ENCODE data around the gene PSMB7.
A peak's percentile ranks its signal among the peaks of the same experiment; 100 is the strongest.

PSMB7 gene

GRCh38 chr9:124415102-124415851, at the start of gene PSMB7:
Gene PSMB7, minus strand, starts transcription at chr9:124415442. Its CDS starts 17 bp downstream, at chr9:124415425.
- peak; percentile 94 for DNase-seq (ENCODE audit: low read depth)

- no peak for DNase-seq (ENCODE audit: low read depth)
Measured at GRCh38 chr9:124462739-124463138, 47.5 kb upstream of the PSMB7 start.

GRCh38 chr9:124458441-124458840, 43.2 kb upstream of the PSMB7 start:
- no peak for DNase-seq (ENCODE audit: low read depth)

GRCh38 chr9:124457887-124458431, 42.7 kb upstream of the PSMB7 start:
- no peak for DNase-seq (ENCODE audit: low read depth)

GRCh38 chr9:124457079-124457886, 42.0 kb upstream of the PSMB7 start:
- no peak for DNase-seq (ENCODE audit: low read depth)

GRCh38 chr9:124456341-124457078, 41.3 kb upstream of the PSMB7 start:
- no peak for DNase-seq (ENCODE audit: low read depth)

- DNase-seq (ENCODE audit: low read depth) = no peak
Measured at GRCh38 chr9:124455820-124456219, 40.6 kb upstream of the PSMB7 start.

GRCh38 chr9:124454791-124455443, 39.7 kb upstream of the PSMB7 start:
- DNase-seq (ENCODE audit: low read depth) = no peak

- DNase-seq (ENCODE audit: low read depth) = no peak
Measured at GRCh38 chr9:124454296-124454695, 39.1 kb upstream of the PSMB7 start.

GRCh38 chr9:124453586-124454191, 38.4 kb upstream of the PSMB7 start:
- peak; percentile 66 for DNase-seq (ENCODE audit: low read depth)

GRCh38 chr9:124452841-124453585, 37.8 kb upstream of the PSMB7 start:
- DNase-seq (ENCODE audit: low read depth) = no peak

- no peak for DNase-seq (ENCODE audit: low read depth)
Measured at GRCh38 chr9:124452326-124452725, 37.1 kb upstream of the PSMB7 start.

- DNase-seq (ENCODE audit: low read depth) = no peak
Measured at GRCh38 chr9:124450931-124451661, 35.9 kb upstream of the PSMB7 start.

- DNase-seq (ENCODE audit: low read depth) = no peak
Measured at GRCh38 chr9:124450241-124450924, 35.1 kb upstream of the PSMB7 start, which contains the start of gene ADGRD2. Gene ADGRD2, plus strand, starts transcription at chr9:124450451. Its CDS starts 1,216 bp downstream, at chr9:124451667.

GRCh38 chr9:124449381-124450151, 34.3 kb upstream of the PSMB7 start:
- DNase-seq (ENCODE audit: low read depth) = no peak

- no peak for DNase-seq (ENCODE audit: low read depth)
Measured at GRCh38 chr9:124448019-124448418, 32.8 kb upstream of the PSMB7 start.

GRCh38 chr9:124447297-124447661, 32.0 kb upstream of the PSMB7 start:
- DNase-seq (ENCODE audit: low read depth) = no peak

GRCh38 chr9:124444166-124444565, 28.9 kb upstream of the PSMB7 start:
- DNase-seq (ENCODE audit: low read depth) = no peak

Data from CMK (cell line).